H1 (cell line): ENCODE measurements around the gene CISD2. TPM values are rescaled to one million over a fixed set of nuclear protein-coding genes. Genes with fewer than 3 reads are reported as not detected.
A peak's percentile ranks its signal among the peaks of the same experiment; 100 is the strongest.

Source experiments
- CEBPB ChIP-seq: IDR thresholded peaks from 2 replicates; pipeline ENCODE4 v1.6.1; 2012; ENCODE audit warnings: low read depth, low read length
- CHD1 ChIP-seq: IDR thresholded peaks from 2 replicates; pipeline ENCODE4 v1.6.1; 2012; ENCODE audit warnings: low read depth, low read length, improper control_type of control experiment
- EP300 ChIP-seq, 2 experiments: IDR thresholded peaks; 1 replicate in 1 of 2; 2 replicates in 1 of 2; pipeline ENCODE4 v1.6.1; 2011 to 2012; ENCODE audit warnings: low read depth in 2 of 2, low read length in 2 of 2, mild to moderate bottlenecking in 2 of 2, borderline replicate concordance in 1 of 2, inconsistent platforms in 1 of 2, moderate library complexity in 1 of 2
- FOSL1 ChIP-seq: IDR thresholded peaks from 2 replicates; pipeline ENCODE4 v1.6.1; 2011; ENCODE audit warnings: mild to moderate bottlenecking, low read depth, low read length, moderate library complexity; ENCODE audit not compliant: insufficient read depth
- JUND ChIP-seq: IDR thresholded peaks from 2 replicates; pipeline ENCODE4 v1.6.1; 2011; ENCODE audit warnings: mild to moderate bottlenecking, improper control_type of control experiment, low read length
- POU5F1 ChIP-seq: IDR thresholded peaks from 2 replicates; pipeline ENCODE4 v1.6.1; 2011; ENCODE audit warnings: low read depth, mild to moderate bottlenecking, low read length, moderate library complexity
- SIN3A ChIP-seq, 2 experiments: IDR thresholded peaks in 1 of 2; conservative IDR thresholded peaks in 1 of 2; 2 replicates each; pipeline ENCODE4 v1.6.1; 2011 to 2012; ENCODE audit warnings: low read length in 2 of 2, improper control_type of control experiment in 1 of 2, low read depth in 1 of 2, mild to moderate bottlenecking in 1 of 2
- SUZ12 ChIP-seq: fragments of 200-600 bp; sonication (generic); IDR thresholded peaks from 2 replicates; pipeline ENCODE4 v1.6.1; 2012; ENCODE audit warnings: mild to moderate bottlenecking, inconsistent platforms, low read length, moderate library complexity, mixed read lengths
- polyA plus RNA-seq, 7 experiments: library from polyadenylated mRNA; depleted of rRNA in 3 of 7; stranded (reverse) in 5 of 7; unstranded in 2 of 7; fragments of >200 nt in 5 of 7; fragments of 200-250 nt in 2 of 7; gene quantifications; 1 replicate in 5 of 7; 2 replicates in 1 of 7; 4 replicates in 1 of 7; pipeline versions ENCODE4 v1.2.1 to v1.2.3, GENCODE V29; 2011 to 2013; ENCODE audit warnings: missing spikeins in 2 of 7, mixed read lengths in 2 of 7
- total RNA-seq: library from RNA; stranded (reverse); fragmentation: NEBNext Ultra II Directional; extraction: Animal tissue kit (Norgen Biotek cat#: 25700); gene quantifications from 2 replicates; pipeline ENCODE4 v1.2.1, GENCODE V29; 2021

The CISD2 gene
- total and polyA plus RNA-seq, 2 of the 8 experiments (the other 6 are each of a cell fraction or from before 2014, with no cell fraction given), result 23.7 to 48.3 TPM

- 0 out of 4 replicates have a peak, but pooled peaks of 1 of the 2 experiments have one; percentile 77 for TF ChIP-seq SIN3A (conservative IDR thresholded peaks at IDR 0.05 in 1 of 2, IDR thresholded peaks at IDR 0.05 in 1 of 2; ENCODE audit: low read depth in 1 of 2, low read length in 2 of 2)
- peak; percentile 96 for TF ChIP-seq CEBPB
- TF ChIP-seq POU5F1, result no peak
- peak; percentile 63; the same call in 1 of the 2 replicates for TF ChIP-seq JUND
- TF ChIP-seq FOSL1, result no peak
- TF ChIP-seq CHD1, result peak; percentile 55; the same call in 1 of the 2 replicates
- 0 out of 3 replicates have a peak, but pooled peaks of 1 of the 2 experiments have one; percentile 26 for TF ChIP-seq EP300 (IDR thresholded peaks at IDR 0.05; ENCODE audit: borderline replicate concordance in 1 of 2, low read depth in 2 of 2, low read length in 2 of 2)
- TF ChIP-seq SUZ12, result no peak
Measured at GRCh38 chr4:102825261-102826091, 43.3 kb upstream of the CISD2 start (continued).
